Measurements from ENCODE around the gene NOS1AP.

Gene NOS1AP

DNA sequence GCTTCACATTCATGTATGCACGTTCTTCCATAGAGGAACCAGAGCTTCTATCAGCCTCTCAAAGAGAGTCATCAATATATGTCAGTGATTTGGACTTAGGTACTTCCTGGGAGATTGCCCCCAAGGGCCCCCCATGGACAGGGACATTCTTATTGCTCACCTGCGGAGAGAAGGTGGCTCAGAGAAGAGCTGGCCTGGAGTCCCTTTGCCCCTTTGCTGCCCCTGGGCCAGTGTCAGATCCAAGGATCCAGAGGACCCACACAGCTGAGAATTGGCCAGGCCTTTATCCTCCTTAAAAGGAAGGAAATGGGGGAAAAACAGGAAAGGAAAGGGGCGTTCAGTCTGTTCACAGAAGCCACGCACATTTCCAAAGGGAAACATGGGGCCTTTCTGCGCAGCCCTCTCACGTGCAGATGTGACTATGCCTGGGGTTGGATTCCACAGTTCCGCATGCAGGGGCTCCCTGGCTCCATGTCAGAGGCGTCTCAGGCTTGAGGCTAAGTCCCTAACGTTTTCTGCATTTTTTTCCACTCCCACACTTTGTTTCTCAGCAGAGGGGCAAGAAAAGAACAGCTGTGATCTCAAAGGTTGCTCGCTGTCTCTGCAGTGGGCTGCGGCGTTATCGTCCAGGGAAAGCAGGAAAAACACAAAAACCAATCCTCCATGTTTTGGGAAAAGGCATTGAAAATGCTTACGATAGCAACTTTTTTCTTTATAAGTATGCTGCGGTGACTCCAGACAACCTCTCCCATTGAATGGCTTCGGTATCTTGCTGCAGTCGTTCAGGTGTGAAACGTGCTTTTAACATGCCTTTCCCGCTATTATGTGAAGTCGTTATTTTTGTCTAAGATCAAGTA, 318.0 kb downstream of the NOS1AP start:
- Histone ChIP-seq H3K27ac (ENCODE audit: low read depth, low read length) (no peak overlapping the region), H3K9me3 (ENCODE audit: insufficient read depth, low read depth, low read length) (no peaks in the 10 kb centered on the region), H3K4me1 (ENCODE audit: insufficient read depth, low read length) (peaks cover 24% of the 10 kb centered on the region), H3K27me3 (ENCODE audit: insufficient read depth, low read length) (no peaks in the 10 kb centered on the region), H3K4me3 (ENCODE audit: low read length) (no peak overlapping the region), H3K9ac (ENCODE audit: low read depth, low read length) (no peak overlapping the region), H3K36me3 (ENCODE audit: insufficient read depth, low read length) (0 out of 2 replicates have a peak, but pooled peaks cover 7% of the 10 kb centered on the region)
- 86% methylated on average over 20 of the region's 20 CpGs for WGBS

DNA sequence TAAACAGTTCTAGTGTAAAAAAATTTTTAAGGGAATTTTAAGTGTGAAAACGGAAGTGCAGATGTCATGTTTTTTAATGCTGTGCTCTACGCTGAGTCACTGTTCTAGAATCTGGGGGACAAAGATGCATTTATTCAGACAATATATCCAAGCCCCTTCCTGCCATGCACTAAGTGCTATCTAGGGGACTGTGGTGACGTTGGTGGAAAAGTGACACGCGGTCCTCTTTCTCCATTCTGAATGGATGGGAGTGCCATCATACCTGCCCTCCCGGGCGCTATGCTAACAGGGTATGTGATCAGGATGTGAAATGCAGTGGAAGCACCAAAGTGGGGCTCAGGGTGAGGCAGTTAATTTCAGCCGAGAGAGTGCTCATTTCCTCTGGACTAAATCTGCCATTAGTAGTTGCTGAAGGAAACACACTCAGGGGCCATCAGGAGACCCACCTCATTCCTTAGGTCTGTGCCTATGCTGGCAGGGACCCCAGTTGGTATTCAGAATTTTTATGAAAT, 318.6 kb downstream of the NOS1AP start:
- H3K9ac ChIP-seq (ENCODE audit: low read depth, low read length), result no peak overlapping the region
- no peaks in the 10 kb centered on the region for H3K27me3 ChIP-seq (ENCODE audit: insufficient read depth, low read length)
- no peak overlapping the region for H3K4me3 ChIP-seq (ENCODE audit: low read length)
- 92% methylated on average over 8 of the region's 8 CpGs for WGBS
- no peak overlapping the region for H3K27ac ChIP-seq (ENCODE audit: low read depth, low read length)
- H3K9me3 ChIP-seq (ENCODE audit: insufficient read depth, low read depth, low read length), result no peaks in the 10 kb centered on the region
- 0 out of 2 replicates have a peak, but pooled peaks cover 5% of the 10 kb centered on the region for H3K36me3 ChIP-seq (ENCODE audit: insufficient read depth, low read length)
- H3K4me1 ChIP-seq (ENCODE audit: insufficient read depth, low read length), result peaks cover 25% of the 10 kb centered on the region

DNA sequence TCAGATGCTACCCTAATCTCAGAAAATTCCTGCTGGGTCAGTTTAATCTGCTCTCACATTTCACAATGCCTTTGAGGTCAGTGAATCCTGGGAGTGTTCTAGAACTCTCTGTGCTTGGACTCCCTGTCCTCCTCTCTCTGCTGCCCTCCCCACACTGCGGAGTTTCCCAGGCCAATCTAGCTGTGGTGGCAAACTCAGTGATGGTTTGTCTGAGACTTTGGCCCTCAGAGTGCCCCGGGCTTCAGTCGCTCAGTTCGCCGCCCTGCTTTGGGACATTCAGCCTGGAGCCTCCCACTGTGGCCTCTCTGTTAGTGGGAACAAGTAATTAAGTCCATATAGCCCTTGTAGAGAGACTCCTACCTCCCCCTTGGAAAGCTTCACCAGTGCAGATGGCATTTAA, 319.1 kb downstream of the NOS1AP start:
- H3K9me3 ChIP-seq (ENCODE audit: insufficient read depth, low read depth, low read length), result no peaks in the 10 kb centered on the region
- 86% methylated on average over 5 of the region's 5 CpGs for WGBS
- 0 out of 2 replicates have a peak, but pooled peaks cover 2% of the 10 kb centered on the region for H3K36me3 ChIP-seq (ENCODE audit: insufficient read depth, low read length)
- no peak overlapping the region for H3K27ac ChIP-seq (ENCODE audit: low read depth, low read length)
- H3K27me3 ChIP-seq (ENCODE audit: insufficient read depth, low read length), result no peaks in the 10 kb centered on the region
- H3K4me1 ChIP-seq (ENCODE audit: insufficient read depth, low read length), result peaks cover 25% of the 10 kb centered on the region
- no peak overlapping the region for H3K9ac ChIP-seq (ENCODE audit: low read depth, low read length)
- H3K4me3 ChIP-seq (ENCODE audit: low read length), result no peak overlapping the region

DNA sequence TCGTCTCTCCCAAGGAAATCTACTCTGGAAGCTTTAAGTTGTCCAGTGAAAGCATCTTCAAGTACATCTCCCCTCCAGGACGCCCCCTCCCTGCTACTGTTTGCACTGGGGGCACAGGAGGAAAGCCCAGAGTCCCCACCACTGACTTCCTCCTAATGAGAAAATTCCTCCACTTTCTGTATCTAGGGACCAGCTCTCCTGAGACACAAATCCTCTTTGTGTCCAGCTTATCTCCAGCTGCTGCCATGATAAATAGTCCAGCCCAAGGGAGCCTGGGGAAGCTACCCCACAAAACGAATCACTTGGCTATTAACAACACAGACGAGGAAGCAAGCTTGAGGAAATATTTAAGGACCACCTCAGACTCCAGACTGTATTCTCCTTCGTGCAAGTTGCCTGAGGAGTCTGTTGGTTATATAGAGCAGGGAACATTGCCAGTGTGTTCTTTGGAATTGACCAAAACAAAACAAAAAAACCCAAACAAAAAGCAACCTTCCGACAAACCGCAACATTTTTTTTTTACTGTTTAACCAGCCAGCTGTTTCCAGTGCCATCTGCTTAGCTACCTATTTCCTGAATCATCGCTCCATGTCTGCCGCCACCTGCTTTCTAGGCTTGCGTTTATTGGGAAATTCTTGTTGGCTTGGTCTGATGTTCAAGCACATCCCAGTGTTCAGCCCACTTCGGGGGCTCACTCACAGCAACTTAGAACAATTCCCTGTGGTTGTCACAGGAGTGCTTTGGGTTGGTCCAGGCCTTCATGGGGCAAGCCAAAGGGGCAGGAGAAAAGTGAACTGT, 319.7 kb downstream of the NOS1AP start:
- Histone ChIP-seq H3K36me3 (ENCODE audit: insufficient read depth, low read length) (no peaks in the 10 kb centered on the region), H3K4me3 (ENCODE audit: low read length) (no peak overlapping the region), H3K4me1 (ENCODE audit: insufficient read depth, low read length) (peaks cover 25% of the 10 kb centered on the region), H3K9me3 (ENCODE audit: insufficient read depth, low read depth, low read length) (no peaks in the 10 kb centered on the region), H3K9ac (ENCODE audit: low read depth, low read length) (no peak overlapping the region), H3K27me3 (ENCODE audit: insufficient read depth, low read length) (no peaks in the 10 kb centered on the region), H3K27ac (ENCODE audit: low read depth, low read length) (no peak overlapping the region)
- WGBS, result 92% methylated on average over 10 of the region's 11 CpGs

DNA sequence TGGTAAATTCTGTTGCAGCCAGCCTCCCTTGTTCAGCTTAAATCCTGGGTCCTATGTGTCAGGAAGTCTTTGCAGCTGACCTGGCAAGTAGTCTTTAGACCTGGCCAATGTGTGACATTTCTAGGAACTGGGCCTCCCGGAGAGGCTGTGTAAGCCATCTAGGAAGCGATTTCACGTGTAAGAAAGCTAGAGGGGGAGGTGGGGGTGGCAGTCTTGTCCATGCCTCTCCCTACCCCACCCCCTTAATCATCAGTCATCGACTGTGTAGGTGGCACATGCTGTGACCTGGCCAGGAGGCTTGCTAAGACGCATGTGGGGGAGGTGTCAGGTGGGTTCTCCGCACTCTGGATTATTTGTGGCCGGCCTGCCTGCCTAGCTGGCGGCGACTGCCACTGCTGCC, 320.5 kb downstream of the NOS1AP start:
- Histone ChIP-seq H3K27me3 (ENCODE audit: insufficient read depth, low read length) (no peaks in the 10 kb centered on the region), H3K4me1 (ENCODE audit: insufficient read depth, low read length) (peaks cover 25% of the 10 kb centered on the region), H3K9me3 (ENCODE audit: insufficient read depth, low read depth, low read length) (no peaks in the 10 kb centered on the region), H3K27ac (ENCODE audit: low read depth, low read length) (no peak overlapping the region), H3K9ac (ENCODE audit: low read depth, low read length) (no peak overlapping the region), H3K4me3 (ENCODE audit: low read length) (no peak overlapping the region), H3K36me3 (ENCODE audit: insufficient read depth, low read length) (no peaks in the 10 kb centered on the region)
- 87% methylated on average over 8 of the region's 9 CpGs for WGBS

DNA sequence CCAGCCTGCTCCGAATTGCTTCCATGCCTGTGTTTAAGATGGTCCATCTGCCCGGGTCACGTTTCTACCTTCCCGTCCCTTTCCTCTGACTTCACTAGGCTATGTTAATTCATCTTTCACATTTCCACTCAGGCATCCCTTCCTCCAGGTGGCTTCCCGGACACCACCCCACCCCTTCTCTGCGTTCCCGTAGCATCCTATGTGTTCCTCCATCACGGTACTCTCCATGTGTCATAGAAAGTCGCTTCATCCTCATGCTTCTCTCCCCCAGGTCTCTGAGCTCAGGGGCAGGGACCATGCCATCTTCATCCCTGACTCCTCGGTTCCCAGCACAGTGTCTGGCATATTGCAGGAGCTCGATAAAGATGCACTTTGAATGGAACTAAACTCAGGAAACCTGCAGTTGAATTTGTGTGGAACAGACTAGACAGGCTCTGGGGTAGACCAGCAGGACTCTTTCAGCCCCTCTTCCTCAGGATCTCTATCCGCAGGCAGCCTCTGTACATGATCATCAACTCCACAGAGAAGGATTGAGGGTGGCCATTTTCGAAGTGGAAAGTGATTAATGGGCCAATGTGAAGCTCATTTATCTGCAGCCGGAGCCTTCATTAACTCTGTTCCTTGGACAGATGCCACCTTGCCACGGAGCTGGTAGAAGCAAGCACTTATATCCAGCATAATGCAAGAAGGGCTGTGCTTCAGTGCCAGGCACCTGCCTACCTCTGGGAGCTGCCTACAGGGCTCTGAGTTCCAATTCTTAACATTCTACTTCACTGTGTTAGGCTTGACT, 321.1 kb downstream of the NOS1AP start:
- 85% methylated on average over 15 of the region's 15 CpGs for WGBS
- H3K27me3 ChIP-seq (ENCODE audit: insufficient read depth, low read length), result no peaks in the 10 kb centered on the region
- H3K9ac ChIP-seq (ENCODE audit: low read depth, low read length), result no peak overlapping the region
- no peaks in the 10 kb centered on the region for H3K36me3 ChIP-seq (ENCODE audit: insufficient read depth, low read length)
- H3K9me3 ChIP-seq (ENCODE audit: insufficient read depth, low read depth, low read length), result no peaks in the 10 kb centered on the region
- H3K4me3 ChIP-seq (ENCODE audit: low read length), result no peak overlapping the region
- peaks cover 25% of the 10 kb centered on the region for H3K4me1 ChIP-seq (ENCODE audit: insufficient read depth, low read length)
- no peak overlapping the region for H3K27ac ChIP-seq (ENCODE audit: low read depth, low read length)

DNA sequence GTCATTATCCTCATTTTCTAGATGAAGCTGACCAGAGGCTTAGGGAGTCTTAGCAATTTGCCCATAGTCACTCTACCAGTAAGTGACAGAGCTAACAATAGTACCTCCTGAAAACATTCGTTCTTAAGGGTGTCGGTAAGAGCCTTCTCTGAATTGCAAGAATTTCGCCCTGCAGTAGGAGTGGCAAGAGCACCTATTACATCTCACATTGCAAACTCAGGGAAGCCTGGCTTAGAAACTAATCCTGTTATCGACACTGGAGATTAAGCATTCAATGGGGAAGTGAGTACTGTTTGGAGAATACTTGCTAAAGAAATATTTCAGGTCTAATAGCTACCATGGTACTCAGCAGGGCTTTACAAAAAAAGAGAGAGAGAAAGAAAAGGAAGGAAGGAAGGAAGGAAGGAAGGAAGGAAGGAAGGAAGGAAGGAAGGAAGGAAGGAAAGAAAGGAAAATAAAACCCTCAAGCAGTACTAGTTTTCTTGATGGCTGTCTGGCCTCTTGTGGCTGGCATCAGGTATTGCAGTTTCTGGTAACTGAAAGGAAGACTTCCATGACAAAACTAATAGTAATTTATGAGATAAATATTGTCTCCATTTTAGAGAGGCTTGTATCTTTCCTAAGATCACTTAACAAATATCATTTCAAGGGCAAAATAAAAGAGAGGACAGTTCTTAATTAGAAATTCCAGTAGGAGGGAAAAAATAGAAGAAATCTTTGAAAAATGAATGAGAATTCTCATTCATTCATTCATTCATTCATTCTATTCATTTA, 322.5 kb downstream of the NOS1AP start:
- no peaks in the 10 kb centered on the region for H3K36me3 ChIP-seq (ENCODE audit: insufficient read depth, low read length)
- H3K27me3 ChIP-seq (ENCODE audit: insufficient read depth, low read length), result no peaks in the 10 kb centered on the region
- H3K27ac ChIP-seq (ENCODE audit: low read depth, low read length), result 0 out of 2 replicates have a peak overlapping the region, but pooled peaks have one; percentile 2
- H3K4me3 ChIP-seq (ENCODE audit: low read length), result no peak overlapping the region
- H3K4me1 ChIP-seq (ENCODE audit: insufficient read depth, low read length), result peaks cover 25% of the 10 kb centered on the region
- WGBS, result 42% methylated on average over 4 of the region's 4 CpGs
- no peak overlapping the region for H3K9ac ChIP-seq (ENCODE audit: low read depth, low read length)
- no peaks in the 10 kb centered on the region for H3K9me3 ChIP-seq (ENCODE audit: insufficient read depth, low read depth, low read length)

DNA sequence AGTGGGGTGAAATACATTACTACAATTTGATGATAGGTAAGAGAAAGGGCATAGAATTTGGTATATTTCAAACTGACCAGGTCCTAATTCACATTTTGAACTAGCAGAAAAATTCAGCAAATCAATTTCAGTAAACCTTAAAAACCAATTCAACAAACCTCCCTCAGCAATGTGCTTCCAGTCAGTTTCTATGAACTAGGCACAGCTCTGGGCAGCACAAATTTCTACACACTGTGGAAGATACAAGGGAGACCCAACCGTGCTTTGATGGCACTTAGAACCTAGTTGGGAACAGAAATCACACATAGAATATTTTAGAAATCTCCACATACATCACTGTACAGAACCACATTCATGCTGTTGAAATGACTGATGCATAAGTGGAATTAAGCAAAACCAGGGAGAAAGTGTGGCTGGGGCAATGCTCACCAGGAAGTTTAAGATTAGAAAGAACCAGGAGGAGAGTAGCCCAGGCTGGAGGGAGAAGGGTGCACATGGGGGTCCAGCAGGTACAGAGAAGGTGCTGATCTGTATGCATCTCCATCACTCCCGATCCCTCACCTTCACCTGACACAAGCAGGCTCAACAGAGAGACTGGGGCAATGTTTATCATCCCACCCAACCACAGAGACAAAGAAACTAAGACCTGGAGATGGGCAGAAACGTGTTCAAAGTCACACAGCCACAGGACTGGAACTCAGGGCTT, 326.9 kb downstream of the NOS1AP start:
- Histone ChIP-seq H3K27me3 (ENCODE audit: insufficient read depth, low read length) (no peaks in the 10 kb centered on the region), H3K27ac (ENCODE audit: low read depth, low read length) (no peak overlapping the region), H3K4me3 (ENCODE audit: low read length) (no peak overlapping the region), H3K9me3 (ENCODE audit: insufficient read depth, low read depth, low read length) (no peaks in the 10 kb centered on the region), H3K36me3 (ENCODE audit: insufficient read depth, low read length) (no peaks in the 10 kb centered on the region), H3K4me1 (ENCODE audit: insufficient read depth, low read length) (peaks cover 29% of the 10 kb centered on the region), H3K9ac (ENCODE audit: low read depth, low read length) (no peak overlapping the region)
- 87% methylated on average over 3 of the region's 3 CpGs for WGBS

DNA sequence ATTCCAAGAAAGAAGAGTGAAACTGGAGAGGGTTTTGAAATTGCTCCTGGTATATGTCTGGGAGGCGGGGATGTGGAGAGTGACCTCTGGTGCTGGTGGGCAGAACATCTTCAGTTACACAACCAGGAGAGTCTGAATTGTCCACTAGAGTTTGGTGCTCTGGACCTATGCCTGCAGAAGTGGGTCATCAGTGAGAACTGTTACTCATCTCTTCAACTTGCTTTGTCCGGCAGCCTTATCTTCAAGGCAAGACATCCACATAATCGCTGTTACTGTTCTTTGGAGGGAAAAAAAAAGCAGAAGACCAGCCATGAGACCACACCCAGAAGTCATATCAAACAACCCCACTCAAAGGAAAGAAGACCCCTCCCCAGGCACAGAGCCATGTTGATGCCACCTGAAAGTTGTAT, 327.6 kb downstream of the NOS1AP start:
- Histone ChIP-seq H3K9ac (ENCODE audit: low read depth, low read length) (no peak overlapping the region), H3K4me3 (ENCODE audit: low read length) (no peak overlapping the region), H3K27ac (ENCODE audit: low read depth, low read length) (no peak overlapping the region), H3K4me1 (ENCODE audit: insufficient read depth, low read length) (peaks cover 23% of the 10 kb centered on the region), H3K9me3 (ENCODE audit: insufficient read depth, low read depth, low read length) (no peaks in the 10 kb centered on the region), H3K36me3 (ENCODE audit: insufficient read depth, low read length) (no peaks in the 10 kb centered on the region), H3K27me3 (ENCODE audit: insufficient read depth, low read length) (no peaks in the 10 kb centered on the region)
- 84% methylated on average over 3 of the region's 3 CpGs for WGBS

All from HUES64 (cell line).